HepG2 (cell line): ENCODE results near the gene SH2D3A. TPM values are rescaled to one million over a fixed set of nuclear protein-coding genes. Genes with fewer than 3 reads are reported as not detected.

Experiments
- ATF4 ChIP-seq, 2 experiments: fragments of 450-650 bp in 1 of 2; sonication (generic) in 1 of 2; formaldehyde crosslinking; IDR thresholded peaks; 2 replicates each; pipeline versions ENCODE4 v1.5.0 to v1.8.0; 2020 to 2022; ENCODE audit warnings: mild to moderate bottlenecking in 1 of 2, missing genetic modification reagents in 1 of 2
- CC2D1A ChIP-seq: sonication (generic); formaldehyde crosslinking; IDR thresholded peaks from 2 replicates; pipeline ENCODE4 v1.8.1; 2023; ENCODE audit warnings: mild to moderate bottlenecking, missing genetic modification reagents
- HNF1B ChIP-seq: sonication (generic); formaldehyde crosslinking; IDR thresholded peaks from 2 replicates; pipeline ENCODE4 v1.5.1; 2020; ENCODE audit warnings: mild to moderate bottlenecking, moderate library complexity, missing genetic modification reagents
- HNRNPUL1 ChIP-seq: fragments of 200-400 bp; formaldehyde crosslinking; IDR thresholded peaks from 2 replicates; pipeline ENCODE4 v1.6.1; 2017; ENCODE audit warnings: low read depth, mild to moderate bottlenecking, low read length, moderate library complexity
- MYPOP ChIP-seq: sonication (generic); formaldehyde crosslinking; IDR thresholded peaks from 2 replicates; pipeline ENCODE4 v1.8.1; 2023; ENCODE audit warnings: mild to moderate bottlenecking, moderate library complexity, missing genetic modification reagents
- NFE2 ChIP-seq: sonication (generic); formaldehyde crosslinking; IDR thresholded peaks from 2 replicates; pipeline ENCODE4 v1.4.0; 2020; ENCODE audit warnings: missing genetic modification reagents
- RBM39 ChIP-seq: fragments of 200-400 bp; formaldehyde crosslinking; IDR thresholded peaks from one replicate; pipeline ENCODE4 v1.6.1; 2018; ENCODE audit warnings: antibody characterized with exemption, mild to moderate bottlenecking, low read depth, low read length; ENCODE audit not compliant: poor library complexity, severe bottlenecking
- SAP130 ChIP-seq: IDR thresholded peaks from 2 replicates; pipeline ENCODE4 v1.6.1; 2016; ENCODE audit warnings: low read depth
- SMAD9 ChIP-seq: sonication (generic); formaldehyde crosslinking; IDR thresholded peaks from 2 replicates; pipeline ENCODE4 v1.5.1; 2020; ENCODE audit warnings: mild to moderate bottlenecking, missing genetic modification reagents
- ZBTB49 ChIP-seq: sonication (generic); formaldehyde crosslinking; IDR thresholded peaks from 2 replicates; pipeline ENCODE4 v1.4.0; 2020; ENCODE audit warnings: missing genetic modification reagents, borderline replicate concordance
- ZFP90 ChIP-seq: sonication (generic); formaldehyde crosslinking; IDR thresholded peaks from 2 replicates; pipeline ENCODE4 v1.8.0; 2022; ENCODE audit warnings: missing genetic modification reagents, mild to moderate bottlenecking, inconsistent platforms, borderline replicate concordance
- ZHX2 ChIP-seq, 2 experiments: sonication (generic) in 1 of 2; formaldehyde crosslinking in 1 of 2; IDR thresholded peaks; 2 replicates each; pipeline versions ENCODE4 v1.6.1 to v1.9.0; 2014 to 2022; ENCODE audit warnings: antibody characterized with exemption in 1 of 2, borderline replicate concordance in 1 of 2, inconsistent platforms in 1 of 2, low read depth in 1 of 2, missing genetic modification reagents in 1 of 2
- ZNF772 ChIP-seq: sonication (generic); formaldehyde crosslinking; IDR thresholded peaks from 2 replicates; pipeline ENCODE4 v1.5.0; 2020; ENCODE audit warnings: mild to moderate bottlenecking, missing genetic modification reagents
- ZNF776 ChIP-seq: sonication (generic); formaldehyde crosslinking; IDR thresholded peaks from 2 replicates; pipeline ENCODE4 v1.4.0; 2020; ENCODE audit warnings: mild to moderate bottlenecking, missing genetic modification reagents
- polyA plus RNA-seq, 8 experiments: library from polyadenylated mRNA; depleted of rRNA in 3 of 8; stranded (reverse) in 7 of 8; unstranded in 1 of 8; fragments of >200 nt; fragmentation: Illumina TruSeq in 4 of 8; extraction: Trizol in 4 of 8; gene quantifications; 2 replicates each; pipeline versions ENCODE4 v1.2.1 to v1.2.3, GENCODE V29; 2011 to 2016; ENCODE audit warnings: low read depth in 4 of 8, missing spikeins in 1 of 8, mixed read lengths in 1 of 8; ENCODE audit not compliant: insufficient read depth in 1 of 8
- total RNA-seq, 5 experiments: library from RNA; depleted of rRNA; stranded (reverse); fragments of >200 nt; fragmentation: Illumina TruSeq; extraction: Trizol; gene quantifications; 2 replicates each; pipeline ENCODE4 v1.2.3, GENCODE V29; 2016; ENCODE audit warnings: low read depth in 1 of 5

The SH2D3A gene
- total and polyA plus RNA-seq, 2 of the 13 experiments (the other 11 are each of a cell fraction or from before 2014, with no cell fraction given) = 1.0 to 2.2 TPM

- peak; percentile 74 for TF ChIP-seq HNF1B (CRISPR knock-in tag)
- TF ChIP-seq ZNF776 (CRISPR knock-in tag) = no peak
- TF ChIP-seq ZHX2 (IDR thresholded peaks at IDR 0.05; ENCODE audit: low read depth) = 0 out of 2 replicates have a peak, but pooled peaks have one; percentile 28
- TF ChIP-seq ZHX2 (CRISPR knock-in tag; IDR thresholded peaks at IDR 0.05; ENCODE audit: borderline replicate concordance) = no peak
- TF ChIP-seq NFE2 (CRISPR knock-in tag) = no peak
- no peak for TF ChIP-seq CC2D1A (CRISPR knock-in tag)
- TF ChIP-seq ZFP90 (CRISPR knock-in tag) = no peak
- TF ChIP-seq SMAD9 (CRISPR knock-in tag) = no peak
- TF ChIP-seq ZNF772 = no peak
- TF ChIP-seq ATF4 (CRISPR knock-in tag; IDR thresholded peaks at IDR 0.05) = no peak
- no peak for TF ChIP-seq MYPOP
- no peak for TF ChIP-seq HNRNPUL1
- peak; percentile 79 for TF ChIP-seq SAP130 (CRISPR knock-in tag)
- TF ChIP-seq ZBTB49 = no peak
- peak; percentile 43 for TF ChIP-seq RBM39
These were observed 33.0 kb downstream of the SH2D3A start (continued) for GRCh38 chr19:6734096-6734696.
